PC-3 (cell line): ENCODE measurements around the gene HOOK1.

ENCODE experiments used
- EZH2 ChIP-seq: fragments of 300-600 bp; sonication (generic); IDR thresholded peaks from one replicate; pipeline ENCODE4 v1.6.1; 2017; ENCODE audit warnings: antibody characterized with exemption, mild to moderate bottlenecking, low read length; ENCODE audit not compliant: unreplicated experiment
- EZH2phosphoT487 ChIP-seq: fragments of 300-600 bp; sonication (generic); IDR thresholded peaks from 2 replicates; pipeline ENCODE4 v1.6.1; 2018; ENCODE audit warnings: mild to moderate bottlenecking, antibody characterized with exemption, low read length, borderline replicate concordance
- TF ChIP-seq, protein P1 (sequence below): fragments of 300-600 bp; sonication (generic); conservative IDR thresholded peaks from 2 replicates; pipeline ENCODE4 v1.5.1; 2017; ENCODE audit warnings: antibody characterized with exemption, low read depth, mild to moderate bottlenecking, low read length

DNA sequence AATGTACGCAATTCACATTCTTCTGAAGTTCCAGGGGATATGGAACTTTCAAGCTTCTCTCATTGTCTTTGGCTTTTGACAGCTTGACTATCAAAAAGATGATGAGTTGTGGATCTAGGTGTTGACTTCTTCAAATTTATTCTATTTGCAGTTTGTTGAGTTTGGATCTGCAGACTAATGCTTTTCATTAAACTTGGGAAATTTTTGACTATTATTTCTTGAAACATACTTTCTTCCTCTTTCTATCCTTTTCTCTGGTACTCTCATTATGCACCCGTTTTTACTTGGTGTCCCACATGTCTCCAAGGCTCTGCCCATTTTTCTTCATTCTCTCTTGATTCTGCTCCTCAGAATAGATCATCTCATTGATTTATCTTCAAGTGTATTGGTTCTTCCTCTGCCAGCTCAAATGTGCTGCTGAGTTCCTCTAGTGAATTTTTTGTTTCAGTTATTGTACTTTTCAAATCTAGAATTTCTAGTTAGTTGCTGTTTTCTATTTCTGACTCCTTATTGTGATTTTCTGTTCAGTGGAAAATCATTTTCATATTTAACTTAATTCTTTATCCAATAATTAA is 62.4 kb downstream of the HOOK1 start:
- TF ChIP-seq, protein P1, sequence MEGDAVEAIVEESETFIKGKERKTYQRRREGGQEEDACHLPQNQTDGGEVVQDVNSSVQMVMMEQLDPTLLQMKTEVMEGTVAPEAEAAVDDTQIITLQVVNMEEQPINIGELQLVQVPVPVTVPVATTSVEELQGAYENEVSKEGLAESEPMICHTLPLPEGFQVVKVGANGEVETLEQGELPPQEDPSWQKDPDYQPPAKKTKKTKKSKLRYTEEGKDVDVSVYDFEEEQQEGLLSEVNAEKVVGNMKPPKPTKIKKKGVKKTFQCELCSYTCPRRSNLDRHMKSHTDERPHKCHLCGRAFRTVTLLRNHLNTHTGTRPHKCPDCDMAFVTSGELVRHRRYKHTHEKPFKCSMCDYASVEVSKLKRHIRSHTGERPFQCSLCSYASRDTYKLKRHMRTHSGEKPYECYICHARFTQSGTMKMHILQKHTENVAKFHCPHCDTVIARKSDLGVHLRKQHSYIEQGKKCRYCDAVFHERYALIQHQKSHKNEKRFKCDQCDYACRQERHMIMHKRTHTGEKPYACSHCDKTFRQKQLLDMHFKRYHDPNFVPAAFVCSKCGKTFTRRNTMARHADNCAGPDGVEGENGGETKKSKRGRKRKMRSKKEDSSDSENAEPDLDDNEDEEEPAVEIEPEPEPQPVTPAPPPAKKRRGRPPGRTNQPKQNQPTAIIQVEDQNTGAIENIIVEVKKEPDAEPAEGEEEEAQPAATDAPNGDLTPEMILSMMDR: no peak
- TF ChIP-seq EZH2 (no peak), EZH2phosphoT487 (no peak)
